Measurements from ENCODE around the gene AZIN2. TPM values are rescaled to one million over a fixed set of nuclear protein-coding genes. Genes with fewer than 3 reads are reported as not detected.

AZIN2 gene
- total and polyA plus RNA-seq, 2 of the 8 experiments (the other 6 are each of a cell fraction or from before 2014, with no cell fraction given) = 0.22 to 0.91 TPM

GRCh38 chr1:33085332-33085731 is 4.4 kb downstream of the AZIN2 start (continued):
- TF ChIP-seq JUN (IDR thresholded peaks at IDR 0.05; ENCODE audit: low read depth, low read length) = no peak
- no peak for TF ChIP-seq SIX5 (IDR thresholded peaks at IDR 0.05; ENCODE audit: low read depth, low read length)
- no peak for TF ChIP-seq RFX5 (IDR thresholded peaks at IDR 0.05; ENCODE audit: borderline replicate concordance, low read depth, low read length)
- no peak for TF ChIP-seq CTBP2 (IDR thresholded peaks at IDR 0.05; ENCODE audit: borderline replicate concordance, insufficient read depth, insufficient read length, low read length)
- no peak for TF ChIP-seq EP300 (IDR thresholded peaks at IDR 0.05; ENCODE audit: borderline replicate concordance in 1 of 2, low read depth in 2 of 2, low read length in 2 of 2)

Measured in H1 (cell line).